WTC11 (cell line): ENCODE results near the gene SDF4. TPM values are rescaled to one million over a fixed set of nuclear protein-coding genes. Genes with fewer than 3 reads are reported as not detected.
A peak's percentile ranks its signal among the peaks of the same experiment; 100 is the strongest.

Experiments used
- ATAC-seq: fragments of 200-7000 bp; cut with Tn5 transposase; 2 replicates; pipeline ENCODE4 v1.10.0; 2021; ENCODE audit warnings: mild to moderate bottlenecking, moderate library complexity
- CTCF ChIA-PET: fragments of 300-600 bp; sonication (Branson Sonifier 250); formaldehyde crosslinking; loops from one replicate; lab custom pipeline; 2021; ENCODE audit warnings: antibody characterized with exemption; lab: Charles Lee
- POLR2A ChIA-PET: fragments of 350-600 bp; sonication (Branson Sonifier 250); formaldehyde crosslinking; loops from one replicate; lab custom pipeline; 2021; ENCODE audit warnings: antibody characterized with exemption; lab: Charles Lee
- DNase-seq: peaks from one replicate; pipeline ENCODE4 v3.0.0; 2021; ENCODE audit warnings: low spot score
- H3K27ac Mint-ChIP-seq: 2 replicates; pipeline ENCODE4 v1.8.0; 2021; ENCODE audit warnings: mixed read lengths
- H3K27me3 Mint-ChIP-seq: 2 replicates; pipeline ENCODE4 v1.8.0; 2021; ENCODE audit warnings: low read depth, mild to moderate bottlenecking, moderate library complexity, mixed read lengths
- H3K36me3 Mint-ChIP-seq: 2 replicates; pipeline ENCODE4 v1.8.0; 2021; ENCODE audit warnings: mixed read lengths
- H3K4me1 Mint-ChIP-seq: 2 replicates; pipeline ENCODE4 v1.8.0; 2022; ENCODE audit warnings: mixed read lengths
- H3K4me3 Mint-ChIP-seq: 2 replicates; pipeline ENCODE4 v1.8.0; 2021; ENCODE audit warnings: mild to moderate bottlenecking, moderate library complexity, mixed read lengths
- H3K9me3 Mint-ChIP-seq: 2 replicates; pipeline ENCODE4 v1.8.0; 2021; ENCODE audit warnings: mixed read lengths
- EMX1 ChIP-seq: fragments of 250-450 bp; sonication (Bioruptor Pico); IDR thresholded peaks from 2 replicates; pipeline ENCODE4 v1.8.0; 2021; ENCODE audit warnings: mild to moderate bottlenecking
- FOXJ3 ChIP-seq: sonication (generic); formaldehyde crosslinking; IDR thresholded peaks from 2 replicates; pipeline ENCODE4 v1.9.0; 2021; ENCODE audit warnings: missing genetic modification reagents, mild to moderate bottlenecking, borderline replicate concordance
- FOXK1 ChIP-seq: sonication (generic); formaldehyde crosslinking; IDR thresholded peaks from 2 replicates; pipeline ENCODE4 v1.8.0; 2022; ENCODE audit warnings: mild to moderate bottlenecking, moderate library complexity, missing genetic modification reagents
- FOXP1 ChIP-seq: sonication (generic); formaldehyde crosslinking; IDR thresholded peaks from 2 replicates; pipeline ENCODE4 v1.8.0; 2022; ENCODE audit warnings: missing genetic modification reagents, mild to moderate bottlenecking, moderate library complexity, borderline replicate concordance
- KAT7 ChIP-seq: sonication (generic); formaldehyde crosslinking; IDR thresholded peaks from 2 replicates; pipeline ENCODE4 v1.8.1; 2023; ENCODE audit warnings: missing genetic modification reagents, mild to moderate bottlenecking, borderline replicate concordance
- NFE2L1 ChIP-seq: sonication (generic); formaldehyde crosslinking; IDR thresholded peaks from 2 replicates; pipeline ENCODE4 v1.8.1; 2023; ENCODE audit warnings: missing genetic modification reagents
- NR1H2 ChIP-seq: sonication (generic); formaldehyde crosslinking; IDR thresholded peaks from 2 replicates; pipeline ENCODE4 v1.9.0; 2021; ENCODE audit warnings: mild to moderate bottlenecking, moderate library complexity, missing genetic modification reagents
- ZNF121 ChIP-seq: sonication (generic); formaldehyde crosslinking; IDR thresholded peaks from 2 replicates; pipeline ENCODE4 v1.8.0; 2023; ENCODE audit warnings: missing genetic modification reagents
- ZNF263 ChIP-seq: sonication (generic); formaldehyde crosslinking; IDR thresholded peaks from 2 replicates; pipeline ENCODE4 v1.8.1; 2022; ENCODE audit warnings: low read depth, mild to moderate bottlenecking, moderate library complexity, missing genetic modification reagents
- ZNF416 ChIP-seq: fragments of 250-450 bp; sonication (Bioruptor Pico); IDR thresholded peaks from 2 replicates; pipeline ENCODE4 v1.9.0; 2021; ENCODE audit warnings: mild to moderate bottlenecking, inconsistent platforms
- total RNA-seq: library from RNA; stranded (reverse); gene quantifications from 3 replicates; pipeline ENCODE4 v1.2.3, GENCODE V29; 2021
- TF ChIP-seq, protein P1 (sequence below): sonication (generic); formaldehyde crosslinking; IDR thresholded peaks from 2 replicates; pipeline ENCODE4 v1.8.0; 2023; ENCODE audit warnings: missing genetic modification reagents
- TF ChIP-seq, protein P2 (sequence below): sonication (generic); formaldehyde crosslinking; IDR thresholded peaks from 2 replicates; pipeline ENCODE4 v1.8.1; 2022; ENCODE audit warnings: low read depth, missing genetic modification reagents, borderline replicate concordance
- TF ChIP-seq, protein P3 (sequence below): fragments of 250-450 bp; sonication (Bioruptor Pico); conservative IDR thresholded peaks from 2 replicates; pipeline ENCODE4 v1.9.0; 2021; ENCODE audit warnings: mild to moderate bottlenecking
- TF ChIP-seq, protein P4 (sequence below): sonication (generic); formaldehyde crosslinking; IDR thresholded peaks from 2 replicates; pipeline ENCODE4 v1.8.0; 2022; ENCODE audit warnings: mild to moderate bottlenecking, missing genetic modification reagents
- TF ChIP-seq, protein P5 (sequence below): sonication (generic); formaldehyde crosslinking; IDR thresholded peaks from 2 replicates; pipeline ENCODE4 v1.8.0; 2022; ENCODE audit warnings: missing genetic modification reagents
- TF ChIP-seq, protein P6 (sequence below): fragments of 250-450 bp; sonication (Bioruptor Pico); IDR thresholded peaks from 2 replicates; pipeline ENCODE4 v1.8.0; 2021; ENCODE audit warnings: mild to moderate bottlenecking
- TF ChIP-seq, protein P7 (sequence below): sonication (generic); formaldehyde crosslinking; IDR thresholded peaks from 2 replicates; pipeline ENCODE4 v1.8.1; 2022; ENCODE audit warnings: mild to moderate bottlenecking, missing genetic modification reagents, moderate library complexity, borderline replicate concordance
- TF ChIP-seq, protein P8 (sequence below): fragments of 200-600 bp; IDR thresholded peaks from 2 replicates; pipeline ENCODE4 v1.8.0; 2022; ENCODE audit warnings: antibody characterized with exemption

SDF4 gene
- total RNA-seq, 1 experiment from 2014 or later: 101 TPM

DNA sequence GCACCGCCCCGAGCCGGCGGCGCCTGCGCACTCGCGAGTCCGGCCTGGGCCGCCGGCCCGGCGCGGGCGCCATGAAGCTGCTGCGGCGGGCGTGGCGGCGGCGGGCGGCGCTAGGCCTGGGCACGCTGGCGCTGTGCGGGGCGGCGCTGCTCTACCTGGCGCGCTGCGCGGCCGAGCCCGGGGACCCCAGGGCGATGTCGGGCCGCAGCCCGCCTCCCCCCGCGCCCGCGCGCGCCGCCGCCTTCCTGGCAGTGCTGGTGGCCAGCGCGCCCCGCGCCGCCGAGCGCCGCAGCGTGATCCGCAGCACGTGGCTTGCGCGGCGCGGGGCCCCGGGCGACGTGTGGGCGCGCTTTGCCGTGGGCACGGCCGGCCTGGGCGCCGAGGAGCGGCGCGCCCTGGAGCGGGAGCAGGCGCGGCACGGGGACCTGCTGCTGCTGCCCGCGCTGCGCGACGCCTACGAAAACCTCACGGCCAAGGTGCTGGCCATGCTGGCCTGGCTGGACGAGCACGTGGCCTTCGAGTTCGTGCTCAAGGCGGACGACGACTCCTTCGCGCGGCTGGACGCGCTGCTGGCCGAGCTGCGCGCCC is 501 bp upstream of the SDF4 start, which contains the start of gene B3GALT6 (continued):
- TF ChIP-seq, protein P1, sequence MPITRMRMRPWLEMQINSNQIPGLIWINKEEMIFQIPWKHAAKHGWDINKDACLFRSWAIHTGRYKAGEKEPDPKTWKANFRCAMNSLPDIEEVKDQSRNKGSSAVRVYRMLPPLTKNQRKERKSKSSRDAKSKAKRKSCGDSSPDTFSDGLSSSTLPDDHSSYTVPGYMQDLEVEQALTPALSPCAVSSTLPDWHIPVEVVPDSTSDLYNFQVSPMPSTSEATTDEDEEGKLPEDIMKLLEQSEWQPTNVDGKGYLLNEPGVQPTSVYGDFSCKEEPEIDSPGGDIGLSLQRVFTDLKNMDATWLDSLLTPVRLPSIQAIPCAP: peak; percentile 86; the same call in 1 of the 2 replicates
- TF ChIP-seq, protein P2, sequence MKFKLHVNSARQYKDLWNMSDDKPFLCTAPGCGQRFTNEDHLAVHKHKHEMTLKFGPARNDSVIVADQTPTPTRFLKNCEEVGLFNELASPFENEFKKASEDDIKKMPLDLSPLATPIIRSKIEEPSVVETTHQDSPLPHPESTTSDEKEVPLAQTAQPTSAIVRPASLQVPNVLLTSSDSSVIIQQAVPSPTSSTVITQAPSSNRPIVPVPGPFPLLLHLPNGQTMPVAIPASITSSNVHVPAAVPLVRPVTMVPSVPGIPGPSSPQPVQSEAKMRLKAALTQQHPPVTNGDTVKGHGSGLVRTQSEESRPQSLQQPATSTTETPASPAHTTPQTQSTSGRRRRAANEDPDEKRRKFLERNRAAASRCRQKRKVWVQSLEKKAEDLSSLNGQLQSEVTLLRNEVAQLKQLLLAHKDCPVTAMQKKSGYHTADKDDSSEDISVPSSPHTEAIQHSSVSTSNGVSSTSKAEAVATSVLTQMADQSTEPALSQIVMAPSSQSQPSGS: 0 out of 2 replicates have a peak, but pooled peaks have one; percentile 33
- TF ChIP-seq ZNF263 (CRISPR knock-in tag) (no peak), KAT7 (CRISPR knock-in tag) (no peak), FOXK1 (CRISPR knock-in tag) (peak; percentile 77; the same call in 1 of the 2 replicates), NR1H2 (CRISPR knock-in tag) (no peak), EMX1 (CRISPR knock-in tag) (no peak), ZNF121 (CRISPR knock-in tag) (0 out of 2 replicates have a peak, but pooled peaks have one; percentile 61)
- TF ChIP-seq, protein P3, sequence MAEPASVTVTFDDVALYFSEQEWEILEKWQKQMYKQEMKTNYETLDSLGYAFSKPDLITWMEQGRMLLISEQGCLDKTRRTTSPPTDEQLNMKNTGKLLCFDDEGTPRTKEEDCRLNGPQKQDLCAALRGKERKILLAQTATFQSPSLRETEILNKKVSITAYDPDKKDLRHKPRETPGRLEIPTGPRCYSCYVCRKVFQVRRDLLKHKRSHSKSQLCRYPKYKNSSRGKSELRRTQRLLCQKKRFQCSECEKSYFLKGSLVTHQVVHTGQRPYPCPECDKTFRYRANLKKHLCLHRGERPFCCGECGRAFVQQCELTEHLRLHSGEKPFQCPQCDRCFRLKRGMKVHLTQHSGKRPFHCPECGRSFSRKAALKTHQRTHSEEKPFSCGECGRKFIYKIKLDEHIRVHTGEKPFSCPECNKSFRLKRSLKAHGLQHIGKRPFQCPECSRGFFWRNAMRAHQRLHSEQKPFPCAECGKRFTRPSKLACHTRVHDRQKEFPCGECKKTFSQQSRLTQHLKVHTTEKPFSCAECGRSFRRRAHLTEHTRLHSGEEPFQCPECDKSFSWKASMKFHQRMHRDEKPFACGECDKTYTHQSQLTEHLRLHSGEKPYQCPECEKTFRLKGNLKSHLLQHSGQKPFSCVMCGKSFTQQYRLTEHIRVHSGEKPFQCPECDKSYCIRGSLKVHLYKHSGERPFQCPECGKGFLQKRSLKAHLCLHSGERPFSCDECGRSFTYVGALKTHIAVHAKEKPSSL (CRISPR knock-in tag): no peak
- TF ChIP-seq, protein P4, sequence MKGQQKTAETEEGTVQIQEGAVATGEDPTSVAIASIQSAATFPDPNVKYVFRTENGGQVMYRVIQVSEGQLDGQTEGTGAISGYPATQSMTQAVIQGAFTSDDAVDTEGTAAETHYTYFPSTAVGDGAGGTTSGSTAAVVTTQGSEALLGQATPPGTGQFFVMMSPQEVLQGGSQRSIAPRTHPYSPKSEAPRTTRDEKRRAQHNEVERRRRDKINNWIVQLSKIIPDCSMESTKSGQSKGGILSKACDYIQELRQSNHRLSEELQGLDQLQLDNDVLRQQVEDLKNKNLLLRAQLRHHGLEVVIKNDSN (CRISPR knock-in tag): 0 out of 2 replicates have a peak, but pooled peaks have one; percentile 42
- TF ChIP-seq, protein P5, sequence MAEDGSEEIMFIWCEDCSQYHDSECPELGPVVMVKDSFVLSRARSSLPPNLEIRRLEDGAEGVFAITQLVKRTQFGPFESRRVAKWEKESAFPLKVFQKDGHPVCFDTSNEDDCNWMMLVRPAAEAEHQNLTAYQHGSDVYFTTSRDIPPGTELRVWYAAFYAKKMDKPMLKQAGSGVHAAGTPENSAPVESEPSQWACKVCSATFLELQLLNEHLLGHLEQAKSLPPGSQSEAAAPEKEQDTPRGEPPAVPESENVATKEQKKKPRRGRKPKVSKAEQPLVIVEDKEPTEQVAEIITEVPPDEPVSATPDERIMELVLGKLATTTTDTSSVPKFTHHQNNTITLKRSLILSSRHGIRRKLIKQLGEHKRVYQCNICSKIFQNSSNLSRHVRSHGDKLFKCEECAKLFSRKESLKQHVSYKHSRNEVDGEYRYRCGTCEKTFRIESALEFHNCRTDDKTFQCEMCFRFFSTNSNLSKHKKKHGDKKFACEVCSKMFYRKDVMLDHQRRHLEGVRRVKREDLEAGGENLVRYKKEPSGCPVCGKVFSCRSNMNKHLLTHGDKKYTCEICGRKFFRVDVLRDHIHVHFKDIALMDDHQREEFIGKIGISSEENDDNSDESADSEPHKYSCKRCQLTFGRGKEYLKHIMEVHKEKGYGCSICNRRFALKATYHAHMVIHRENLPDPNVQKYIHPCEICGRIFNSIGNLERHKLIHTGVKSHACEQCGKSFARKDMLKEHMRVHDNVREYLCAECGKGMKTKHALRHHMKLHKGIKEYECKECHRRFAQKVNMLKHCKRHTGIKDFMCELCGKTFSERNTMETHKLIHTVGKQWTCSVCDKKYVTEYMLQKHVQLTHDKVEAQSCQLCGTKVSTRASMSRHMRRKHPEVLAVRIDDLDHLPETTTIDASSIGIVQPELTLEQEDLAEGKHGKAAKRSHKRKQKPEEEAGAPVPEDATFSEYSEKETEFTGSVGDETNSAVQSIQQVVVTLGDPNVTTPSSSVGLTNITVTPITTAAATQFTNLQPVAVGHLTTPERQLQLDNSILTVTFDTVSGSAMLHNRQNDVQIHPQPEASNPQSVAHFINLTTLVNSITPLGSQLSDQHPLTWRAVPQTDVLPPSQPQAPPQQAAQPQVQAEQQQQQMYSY (CRISPR knock-in tag): peak; percentile 62
- TF ChIP-seq, protein P6, sequence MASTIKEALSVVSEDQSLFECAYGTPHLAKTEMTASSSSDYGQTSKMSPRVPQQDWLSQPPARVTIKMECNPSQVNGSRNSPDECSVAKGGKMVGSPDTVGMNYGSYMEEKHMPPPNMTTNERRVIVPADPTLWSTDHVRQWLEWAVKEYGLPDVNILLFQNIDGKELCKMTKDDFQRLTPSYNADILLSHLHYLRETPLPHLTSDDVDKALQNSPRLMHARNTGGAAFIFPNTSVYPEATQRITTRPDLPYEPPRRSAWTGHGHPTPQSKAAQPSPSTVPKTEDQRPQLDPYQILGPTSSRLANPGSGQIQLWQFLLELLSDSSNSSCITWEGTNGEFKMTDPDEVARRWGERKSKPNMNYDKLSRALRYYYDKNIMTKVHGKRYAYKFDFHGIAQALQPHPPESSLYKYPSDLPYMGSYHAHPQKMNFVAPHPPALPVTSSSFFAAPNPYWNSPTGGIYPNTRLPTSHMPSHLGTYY (CRISPR knock-in tag): no peak

DNA sequence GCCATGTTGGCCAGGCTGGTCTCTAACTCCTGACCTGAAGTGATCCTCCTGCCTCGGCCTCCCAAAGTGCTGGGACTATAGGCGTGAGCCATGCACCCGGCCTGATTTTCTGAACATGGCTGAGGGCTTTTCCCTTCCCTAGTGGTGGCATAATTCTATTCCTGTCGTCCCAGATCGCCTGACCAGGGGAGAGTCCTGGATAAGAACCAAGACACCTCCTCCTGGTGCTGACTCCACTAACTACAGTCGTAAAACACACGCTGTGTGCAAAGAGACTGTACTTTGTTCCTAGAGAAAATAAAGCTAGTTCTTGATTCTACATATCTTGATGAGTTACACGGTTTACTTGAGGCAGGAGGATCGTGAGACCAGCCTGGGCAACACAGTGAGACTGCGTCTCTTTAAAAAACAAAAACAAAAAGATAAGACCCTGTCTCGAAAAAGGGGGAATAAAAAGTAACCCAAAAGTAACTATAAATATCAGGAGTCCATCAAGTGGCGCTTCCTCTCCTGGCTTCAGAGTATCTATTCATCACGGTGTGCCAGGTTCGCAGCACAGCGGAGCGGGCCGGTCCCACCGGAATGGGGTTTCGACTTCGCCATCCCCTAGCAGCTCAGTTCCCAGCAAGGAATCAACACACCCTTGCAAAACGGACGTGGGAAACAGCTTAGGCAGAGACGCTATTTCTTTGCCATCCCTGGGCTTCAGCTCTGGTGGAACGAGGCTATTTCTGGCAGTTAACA is 973 bp downstream of the SDF4 start:
- Mint-ChIP-seq H3K4me1 (peaks cover 10% of the 10 kb centered on the region), H3K36me3 (peaks cover 11% of the 10 kb centered on the region), H3K27me3 (no peaks in the 10 kb centered on the region), H3K4me3 (peak overlapping the region; percentile 90), H3K9me3 (peaks cover 3% of the 10 kb centered on the region; the same call in 1 of the 2 replicates), H3K27ac (peak overlapping the region; percentile 81)
- ChIA-PET CTCF (interaction anchor here (0.7 to 2.3 kb wide), 5 partner anchors 57 to 215 kb away, joined by 3 to 19 read pairs (median 3); partner anchors contain the start of gene TTLL10), POLR2A (no interaction called here)
- ATAC-seq (no peak), DNase-seq (no peak)
- TF ChIP-seq ZNF263 (CRISPR knock-in tag) (no peak), FOXJ3 (CRISPR knock-in tag) (no peak), NFE2L1 (CRISPR knock-in tag) (no peak), FOXP1 (CRISPR knock-in tag) (no peak), ZNF416 (CRISPR knock-in tag) (no peak), FOXK1 (CRISPR knock-in tag) (no peak)
- TF ChIP-seq, protein P7, sequence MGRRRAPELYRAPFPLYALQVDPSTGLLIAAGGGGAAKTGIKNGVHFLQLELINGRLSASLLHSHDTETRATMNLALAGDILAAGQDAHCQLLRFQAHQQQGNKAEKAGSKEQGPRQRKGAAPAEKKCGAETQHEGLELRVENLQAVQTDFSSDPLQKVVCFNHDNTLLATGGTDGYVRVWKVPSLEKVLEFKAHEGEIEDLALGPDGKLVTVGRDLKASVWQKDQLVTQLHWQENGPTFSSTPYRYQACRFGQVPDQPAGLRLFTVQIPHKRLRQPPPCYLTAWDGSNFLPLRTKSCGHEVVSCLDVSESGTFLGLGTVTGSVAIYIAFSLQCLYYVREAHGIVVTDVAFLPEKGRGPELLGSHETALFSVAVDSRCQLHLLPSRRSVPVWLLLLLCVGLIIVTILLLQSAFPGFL (CRISPR knock-in tag): no peak
- TF ChIP-seq, protein P6 (CRISPR knock-in tag): no peak
- TF ChIP-seq, protein P8, sequence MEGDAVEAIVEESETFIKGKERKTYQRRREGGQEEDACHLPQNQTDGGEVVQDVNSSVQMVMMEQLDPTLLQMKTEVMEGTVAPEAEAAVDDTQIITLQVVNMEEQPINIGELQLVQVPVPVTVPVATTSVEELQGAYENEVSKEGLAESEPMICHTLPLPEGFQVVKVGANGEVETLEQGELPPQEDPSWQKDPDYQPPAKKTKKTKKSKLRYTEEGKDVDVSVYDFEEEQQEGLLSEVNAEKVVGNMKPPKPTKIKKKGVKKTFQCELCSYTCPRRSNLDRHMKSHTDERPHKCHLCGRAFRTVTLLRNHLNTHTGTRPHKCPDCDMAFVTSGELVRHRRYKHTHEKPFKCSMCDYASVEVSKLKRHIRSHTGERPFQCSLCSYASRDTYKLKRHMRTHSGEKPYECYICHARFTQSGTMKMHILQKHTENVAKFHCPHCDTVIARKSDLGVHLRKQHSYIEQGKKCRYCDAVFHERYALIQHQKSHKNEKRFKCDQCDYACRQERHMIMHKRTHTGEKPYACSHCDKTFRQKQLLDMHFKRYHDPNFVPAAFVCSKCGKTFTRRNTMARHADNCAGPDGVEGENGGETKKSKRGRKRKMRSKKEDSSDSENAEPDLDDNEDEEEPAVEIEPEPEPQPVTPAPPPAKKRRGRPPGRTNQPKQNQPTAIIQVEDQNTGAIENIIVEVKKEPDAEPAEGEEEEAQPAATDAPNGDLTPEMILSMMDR: no peak
